Dedifferentiated amniotic fluid mesenchymal stem cell (primary cell): ENCODE measurements around the gene PKM.
"Not testable (repeated sequence)": the region's sequence is repeated elsewhere in the genome, so short reads cannot be mapped to it uniquely, and the experiment has no call there.

Experiments
- DNase-seq: peaks from one replicate; pipeline ENCODE4 v3.0.0-alpha.2; 2016; ENCODE audit errors: extremely low spot score

Gene PKM

GRCh38 chr15:72176159-72176558, 54.8 kb downstream of the PKM start:
- no peak for DNase-seq

DNA sequence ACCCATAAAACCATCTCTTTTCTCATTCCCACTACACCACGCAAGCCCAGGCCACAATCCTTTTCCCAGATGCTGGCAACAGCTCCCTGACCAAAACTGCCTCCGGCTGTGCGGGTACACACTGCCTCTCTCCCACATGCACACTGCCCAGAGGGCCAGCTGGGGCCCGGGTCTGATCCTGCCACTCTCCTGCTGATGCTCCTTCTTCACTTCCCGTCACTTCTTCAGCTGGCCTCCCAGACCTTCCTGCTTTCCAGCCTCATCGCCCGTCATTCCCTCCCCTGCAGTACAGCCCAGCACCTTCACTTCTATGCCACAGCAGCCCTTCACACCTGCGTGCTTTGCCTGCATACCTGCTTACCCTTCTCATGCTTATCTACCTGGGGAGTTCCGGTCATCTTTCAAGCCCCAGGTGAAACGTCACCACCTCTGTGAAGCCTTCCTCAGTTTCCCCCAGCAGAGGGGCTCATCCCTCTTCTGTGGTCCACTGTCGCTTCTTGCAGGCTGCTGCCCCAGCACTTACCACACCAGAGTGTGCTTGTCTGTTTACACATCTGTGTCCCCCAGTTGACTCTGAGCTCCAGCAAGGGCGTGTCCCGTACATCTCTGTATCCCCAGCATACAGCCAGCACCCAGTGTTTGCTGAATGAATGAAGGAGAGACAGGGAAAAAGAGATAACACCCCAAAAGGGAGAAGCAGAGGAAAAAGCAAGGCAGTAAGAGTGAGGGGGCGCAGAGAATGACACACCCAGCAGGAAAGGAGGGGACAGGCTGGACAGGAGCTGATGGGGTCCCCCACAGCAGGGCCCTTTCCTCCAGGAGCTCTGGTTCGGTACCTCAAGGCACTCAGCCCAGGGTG, 55.6 kb downstream of the PKM start:
- DNase-seq, result no peak

- DNase-seq, result no peak
These were observed 56.3 kb downstream of the PKM start for GRCh38 chr15:72174551-72175165.

GRCh38 chr15:72173864-72174550, 57.0 kb downstream of the PKM start:
- no peak for DNase-seq

DNA sequence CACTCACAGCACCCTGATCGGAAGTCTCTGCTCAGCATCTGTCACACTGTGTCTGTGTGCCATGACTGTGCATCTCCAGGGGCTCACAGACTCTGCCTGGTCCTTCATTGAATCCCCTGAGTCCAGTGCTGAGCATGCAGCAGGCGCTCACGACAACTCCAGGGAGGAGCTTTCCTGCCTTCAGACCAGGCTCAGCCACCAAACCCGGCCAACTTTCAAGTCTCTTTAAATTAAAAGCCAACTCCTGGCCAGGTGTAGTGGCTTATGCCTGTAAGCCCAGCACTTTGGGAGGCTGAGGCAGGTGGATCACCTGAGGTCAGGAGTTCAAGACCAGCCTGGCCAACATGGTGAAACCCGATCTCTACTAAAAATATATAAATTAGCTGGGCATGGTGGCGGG, 57.6 kb downstream of the PKM start:
- no peak for DNase-seq

DNA sequence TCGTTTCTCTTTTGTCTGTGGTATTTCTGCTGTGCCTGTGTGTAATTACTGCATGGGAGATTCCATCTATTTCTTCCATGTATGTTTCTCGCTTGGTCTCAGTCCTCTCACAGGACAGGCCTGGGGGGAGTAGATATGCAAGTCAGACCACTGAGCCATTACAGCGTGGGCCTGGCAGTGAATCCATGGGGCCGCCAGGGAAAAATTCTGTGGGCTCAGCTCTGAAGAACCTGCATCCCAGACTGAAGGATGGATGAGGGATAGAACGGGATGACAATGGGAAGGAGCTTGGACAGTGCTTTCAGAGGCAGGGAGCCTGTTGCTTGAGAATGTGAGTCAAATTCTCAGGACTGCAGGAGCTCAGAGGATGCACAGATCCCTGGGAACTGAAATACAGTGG, 58.2 kb downstream of the PKM start:
- no peak for DNase-seq

DNA sequence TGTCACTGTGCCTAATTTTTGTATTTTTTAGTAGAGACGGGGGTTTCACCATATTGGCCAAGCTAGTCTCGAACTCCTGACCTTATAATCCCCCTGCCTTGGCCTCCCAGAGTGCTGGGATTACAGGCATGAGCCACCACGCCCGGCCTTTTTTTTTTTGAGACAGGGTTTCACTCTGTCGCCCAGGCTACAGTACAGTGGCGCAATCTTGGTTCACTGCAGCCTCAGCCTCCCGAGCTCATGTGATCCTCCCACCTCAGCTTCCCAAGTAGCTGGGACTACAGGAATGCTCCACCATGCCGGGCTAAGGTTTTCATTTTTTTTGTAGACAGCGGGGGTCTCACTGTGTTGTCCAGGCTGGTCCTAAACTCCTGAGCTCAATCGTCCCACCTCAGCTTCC, 59.0 kb downstream of the PKM start:
- not testable (repeated sequence) for DNase-seq

- DNase-seq, result no peak
These were observed 60.3 kb downstream of the PKM start for GRCh38 chr15:72170691-72171090.

DNA sequence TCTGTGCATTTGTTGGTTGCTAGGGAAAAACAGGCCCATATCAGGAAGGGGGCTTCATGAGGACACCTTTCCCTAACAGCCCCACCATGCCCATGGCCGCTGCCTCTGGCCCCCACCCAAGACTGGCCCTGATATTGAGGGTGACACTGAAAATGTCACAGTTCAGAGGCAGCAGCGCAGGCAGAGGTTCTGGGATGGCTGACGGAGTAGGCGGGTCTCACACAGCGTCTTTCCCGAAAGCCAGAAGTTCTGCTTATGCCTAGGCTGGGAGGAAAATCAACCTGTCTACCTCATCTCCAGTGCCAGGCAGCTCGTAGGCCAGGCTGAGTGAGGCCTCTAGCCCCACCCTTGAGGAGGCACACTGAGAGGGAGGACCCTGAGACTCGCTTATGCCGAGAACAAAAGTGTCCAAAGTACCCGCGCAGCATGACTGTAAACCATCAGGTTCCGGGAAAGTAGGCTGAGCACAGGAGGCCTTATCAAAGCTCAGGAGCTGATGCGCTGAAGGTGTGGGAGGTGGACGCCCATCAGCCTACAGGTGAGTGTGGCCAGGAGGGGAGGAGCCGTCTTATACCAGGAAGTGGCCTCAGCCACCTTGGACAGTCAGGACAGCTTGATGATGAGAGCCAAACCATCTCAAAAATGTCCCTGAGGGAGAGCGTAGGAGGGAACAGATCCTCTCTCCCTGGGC, 60.9 kb downstream of the PKM start:
- DNase-seq, result no peak

- no peak for DNase-seq
These were observed 61.6 kb downstream of the PKM start for GRCh38 chr15:72169236-72169920.

- DNase-seq, result no peak
These were observed 62.2 kb downstream of the PKM start for GRCh38 chr15:72168808-72169190.

- no peak for DNase-seq
These were observed 62.7 kb downstream of the PKM start for GRCh38 chr15:72168131-72168807.

- no peak for DNase-seq
These were observed 63.5 kb downstream of the PKM start for GRCh38 chr15:72167445-72167844.

- DNase-seq, result no peak
These were observed 64.1 kb downstream of the PKM start for GRCh38 chr15:72166716-72167417.

DNA sequence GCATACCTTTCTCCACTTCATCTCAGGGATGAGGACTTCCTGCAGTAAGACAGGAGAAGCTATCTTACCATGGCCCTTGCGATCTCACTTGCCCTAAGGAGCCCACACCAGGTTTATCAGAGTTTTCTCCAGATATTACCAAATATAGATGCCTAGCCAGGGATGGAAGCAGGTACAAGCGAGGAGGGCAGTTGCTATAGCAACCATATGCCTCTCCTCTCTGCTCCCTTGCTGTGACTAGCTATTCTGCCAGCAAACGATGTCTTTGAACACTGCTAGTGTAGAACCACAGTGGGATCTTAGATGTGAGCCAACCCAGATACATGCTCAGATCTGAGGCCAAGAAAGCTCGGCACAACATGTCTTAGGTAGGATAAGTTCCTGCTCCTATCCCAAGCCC, 67.3 kb downstream of the PKM start:
- no peak for DNase-seq

DNA sequence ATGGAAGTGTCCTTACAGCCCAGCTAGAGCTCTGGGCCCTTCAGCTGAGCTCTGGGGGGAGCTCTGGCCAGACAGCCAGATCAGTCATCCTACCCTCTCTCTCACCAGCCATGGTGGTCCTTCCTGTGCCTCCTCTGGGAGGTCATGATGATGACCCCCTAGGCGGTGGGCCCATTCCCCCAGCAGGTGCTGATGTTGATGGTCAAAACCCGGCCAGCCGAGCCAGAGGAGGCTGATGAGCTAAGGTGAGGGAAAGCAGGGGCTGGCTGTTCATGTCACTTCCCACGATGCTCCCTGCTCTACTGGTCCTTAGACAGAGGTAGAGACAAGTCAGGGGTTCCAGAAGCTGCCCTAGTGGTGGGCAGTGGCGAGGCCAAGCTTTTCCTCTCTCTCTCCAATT, 68.4 kb downstream of the PKM start:
- DNase-seq, result no peak

DNA sequence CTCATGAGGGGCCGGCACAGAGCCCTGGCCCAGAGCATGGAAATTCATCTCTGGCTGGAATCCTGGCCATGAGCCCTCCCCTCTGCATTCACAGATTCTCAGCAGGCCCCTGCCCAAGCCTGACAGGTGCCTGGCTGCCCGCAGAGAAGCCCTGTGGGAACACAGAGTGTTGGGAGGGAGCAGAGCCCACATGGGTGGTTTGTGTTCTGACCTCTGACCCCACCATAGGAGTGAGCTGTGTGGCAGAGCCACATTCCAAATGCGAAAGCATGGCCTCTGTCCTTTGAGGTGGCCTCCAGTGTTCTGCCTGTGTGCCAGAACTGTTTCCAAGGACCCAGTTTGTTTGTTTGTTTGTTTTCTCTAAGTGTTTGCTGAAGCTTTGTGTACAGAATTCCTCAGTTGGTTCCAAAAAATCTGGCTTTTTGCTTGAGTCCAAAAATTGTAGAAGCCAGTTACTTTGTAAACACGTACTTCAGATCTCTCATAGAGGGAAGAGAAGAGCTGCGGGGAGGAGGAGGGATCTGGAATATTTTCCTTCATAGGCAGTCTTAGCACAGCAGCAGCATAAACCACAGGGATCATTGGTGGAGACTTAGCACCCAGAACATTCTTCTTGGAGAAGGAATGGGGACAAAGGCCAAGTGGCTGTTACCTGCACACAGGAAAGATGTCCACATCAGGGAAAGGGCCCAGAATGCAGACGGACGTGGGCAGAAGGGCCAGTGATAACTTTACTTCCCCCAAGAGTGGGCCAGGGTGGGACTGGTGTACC, 69.4 kb downstream of the PKM start:
- DNase-seq, result no peak

- no peak for DNase-seq
These were observed 70.2 kb downstream of the PKM start for GRCh38 chr15:72160696-72161245.

GRCh38 chr15:72156928-72157327, 74.1 kb downstream of the PKM start:
- DNase-seq, result no peak
